Measurements from ENCODE around the gene KIF16B.

GRCh38 chr20:16514140-16514539 is 59.1 kb downstream of the KIF16B start:
- TF ChIP-seq CTCF (IDR thresholded peaks at IDR 0.05) (no peak), POLR2A (IDR thresholded peaks at IDR 0.05) (no peak), POLR2AphosphoS5 (IDR thresholded peaks at IDR 0.05) (no peak)

Data from sigmoid colon (tissue), 4 donors.